Measurements from ENCODE around the gene CTTN.
A peak's percentile ranks its signal among the peaks of the same experiment; 100 is the strongest.

DNA sequence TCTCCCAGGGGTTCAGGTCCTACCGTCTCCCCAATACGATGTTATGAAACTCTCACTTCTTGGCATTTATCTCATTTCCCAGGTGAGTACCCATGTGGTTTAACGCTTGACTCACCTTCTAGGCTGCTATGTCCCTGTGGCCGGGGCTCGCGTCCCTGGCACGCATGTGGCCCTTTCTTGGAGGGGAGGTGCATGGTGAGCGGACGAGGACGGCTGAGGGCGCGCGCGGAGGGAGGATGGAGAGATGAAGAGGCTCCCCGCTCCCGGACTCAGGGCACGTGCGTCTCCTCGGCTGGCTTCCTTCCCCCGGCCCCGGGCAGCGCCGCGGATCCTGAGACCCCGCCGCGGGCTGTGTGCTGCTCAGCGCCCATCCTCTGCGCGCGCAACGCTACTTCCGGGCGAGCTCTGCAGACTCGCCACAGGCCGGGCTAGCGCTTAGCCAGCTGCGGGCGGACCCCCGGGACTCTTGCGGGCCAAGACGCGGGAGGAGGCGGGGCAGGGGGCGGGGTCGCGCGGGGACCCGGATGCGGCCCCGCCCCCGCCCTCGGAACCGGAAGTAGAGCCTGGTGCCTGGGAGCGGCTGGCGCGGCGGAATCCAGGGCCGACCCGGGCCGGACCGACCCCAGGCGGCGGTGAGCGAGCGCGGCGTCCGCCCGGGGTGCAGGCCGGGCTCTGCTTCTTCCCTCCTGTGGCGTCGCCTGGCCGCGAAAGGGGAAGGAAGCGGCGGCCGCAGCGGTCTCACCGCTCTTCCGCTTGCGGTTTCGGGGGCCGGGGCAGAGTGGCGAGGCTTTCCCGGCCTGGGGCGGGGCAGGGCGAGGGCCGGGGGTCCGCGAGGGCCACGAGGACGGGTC is at the start of gene CTTN:
- TF ChIP-seq POLR2A (IDR thresholded peaks at IDR 0.05): peak; percentile 95 to 96
- TF ChIP-seq, protein P1, sequence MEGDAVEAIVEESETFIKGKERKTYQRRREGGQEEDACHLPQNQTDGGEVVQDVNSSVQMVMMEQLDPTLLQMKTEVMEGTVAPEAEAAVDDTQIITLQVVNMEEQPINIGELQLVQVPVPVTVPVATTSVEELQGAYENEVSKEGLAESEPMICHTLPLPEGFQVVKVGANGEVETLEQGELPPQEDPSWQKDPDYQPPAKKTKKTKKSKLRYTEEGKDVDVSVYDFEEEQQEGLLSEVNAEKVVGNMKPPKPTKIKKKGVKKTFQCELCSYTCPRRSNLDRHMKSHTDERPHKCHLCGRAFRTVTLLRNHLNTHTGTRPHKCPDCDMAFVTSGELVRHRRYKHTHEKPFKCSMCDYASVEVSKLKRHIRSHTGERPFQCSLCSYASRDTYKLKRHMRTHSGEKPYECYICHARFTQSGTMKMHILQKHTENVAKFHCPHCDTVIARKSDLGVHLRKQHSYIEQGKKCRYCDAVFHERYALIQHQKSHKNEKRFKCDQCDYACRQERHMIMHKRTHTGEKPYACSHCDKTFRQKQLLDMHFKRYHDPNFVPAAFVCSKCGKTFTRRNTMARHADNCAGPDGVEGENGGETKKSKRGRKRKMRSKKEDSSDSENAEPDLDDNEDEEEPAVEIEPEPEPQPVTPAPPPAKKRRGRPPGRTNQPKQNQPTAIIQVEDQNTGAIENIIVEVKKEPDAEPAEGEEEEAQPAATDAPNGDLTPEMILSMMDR (IDR thresholded peaks at IDR 0.05 in 4 of 5, conservative IDR thresholded peaks at IDR 0.05 in 1 of 5): no peak
